ENCODE measurements around the gene MYH11.

GRCh38 chr16:15833541-15833940 lies 23.3 kb downstream of the MYH11 start:
- TF ChIP-seq ZFX (IDR thresholded peaks at IDR 0.05; ENCODE audit: borderline replicate concordance), result no peak
- no peak for TF ChIP-seq CTCF (IDR thresholded peaks at IDR 0.05)
